ENCODE data around the gene OSBPL3. TPM values are rescaled to one million over a fixed set of nuclear protein-coding genes. Genes with fewer than 3 reads are reported as not detected.

The OSBPL3 gene
- total RNA-seq, 1 experiment from 2014 or later, result 45.1 TPM

DNA sequence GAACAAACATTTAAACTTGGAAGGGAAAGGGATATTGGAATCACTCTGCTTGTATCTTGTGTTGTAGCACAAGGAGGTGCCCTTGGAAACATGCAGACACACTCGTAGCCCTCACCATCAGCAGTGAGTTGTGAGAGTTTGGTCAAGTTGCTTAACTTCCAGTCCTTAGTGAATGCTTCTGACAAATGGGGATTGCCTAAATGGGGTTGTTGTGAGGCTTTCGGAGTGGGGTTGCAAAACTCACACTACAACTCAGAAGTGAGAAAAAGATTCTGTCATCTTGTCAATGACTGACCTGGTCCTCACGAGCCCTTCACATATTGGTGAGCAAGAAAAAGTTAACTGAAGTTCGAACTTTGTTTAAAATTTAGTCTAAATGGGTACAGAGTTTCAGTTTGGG is 193.7 kb downstream of the OSBPL3 start:
- Histone ChIP-seq H3K4me3 (ENCODE audit: low read depth, low read length) (no peak overlapping the region), H3K36me3 (ENCODE audit: control insufficient read depth, insufficient read depth, low read length) (peaks cover 1% of the 10 kb centered on the region; the same call in 1 of the 2 replicates), H3K27me3 (replicated peaks; ENCODE audit: control insufficient read depth, insufficient read depth, low read length) (no peaks in the 10 kb centered on the region), H3K4me1 (peaks cover 20% of the 10 kb centered on the region; the same call in 1 of the 2 replicates), H3K9me3 (no peaks in the 10 kb centered on the region; the same call in 1 of the 2 replicates)
- CTCF ChIA-PET, result no interaction called here
- no peaks in the 10 kb centered on the region for H3K27me3 Mint-ChIP-seq (ENCODE audit: insufficient read depth, unreplicated experiment)
- H3K9me3 Mint-ChIP-seq (ENCODE audit: unreplicated experiment), result peaks cover 19% of the 10 kb centered on the region
- peaks cover 5% of the 10 kb centered on the region for H3K36me3 Mint-ChIP-seq (ENCODE audit: insufficient read depth, unreplicated experiment)
- no TSS peak for BruUV-seq (replicated peaks)
- POLR2A ChIA-PET, result no interaction called here
- intact Hi-C loops (cut with micrococcal nuclease; ENCODE audit: unreplicated experiment), result no loop called here
- H3K4me1 Mint-ChIP-seq (ENCODE audit: low read depth, unreplicated experiment), result peaks cover 8% of the 10 kb centered on the region
- H3K4me3 Mint-ChIP-seq (ENCODE audit: unreplicated experiment), result no peak overlapping the region
- TF ChIP-seq, protein P1, sequence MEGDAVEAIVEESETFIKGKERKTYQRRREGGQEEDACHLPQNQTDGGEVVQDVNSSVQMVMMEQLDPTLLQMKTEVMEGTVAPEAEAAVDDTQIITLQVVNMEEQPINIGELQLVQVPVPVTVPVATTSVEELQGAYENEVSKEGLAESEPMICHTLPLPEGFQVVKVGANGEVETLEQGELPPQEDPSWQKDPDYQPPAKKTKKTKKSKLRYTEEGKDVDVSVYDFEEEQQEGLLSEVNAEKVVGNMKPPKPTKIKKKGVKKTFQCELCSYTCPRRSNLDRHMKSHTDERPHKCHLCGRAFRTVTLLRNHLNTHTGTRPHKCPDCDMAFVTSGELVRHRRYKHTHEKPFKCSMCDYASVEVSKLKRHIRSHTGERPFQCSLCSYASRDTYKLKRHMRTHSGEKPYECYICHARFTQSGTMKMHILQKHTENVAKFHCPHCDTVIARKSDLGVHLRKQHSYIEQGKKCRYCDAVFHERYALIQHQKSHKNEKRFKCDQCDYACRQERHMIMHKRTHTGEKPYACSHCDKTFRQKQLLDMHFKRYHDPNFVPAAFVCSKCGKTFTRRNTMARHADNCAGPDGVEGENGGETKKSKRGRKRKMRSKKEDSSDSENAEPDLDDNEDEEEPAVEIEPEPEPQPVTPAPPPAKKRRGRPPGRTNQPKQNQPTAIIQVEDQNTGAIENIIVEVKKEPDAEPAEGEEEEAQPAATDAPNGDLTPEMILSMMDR (IDR thresholded peaks at IDR 0.05; ENCODE audit: insufficient read depth in 1 of 2, low read depth in 1 of 2, low read length in 1 of 2, severe bottlenecking in 1 of 2, unreplicated experiment in 1 of 2), result no peak
- no peak for DNase-seq
- H3K27ac Mint-ChIP-seq (ENCODE audit: unreplicated experiment), result no peak overlapping the region

DNA sequence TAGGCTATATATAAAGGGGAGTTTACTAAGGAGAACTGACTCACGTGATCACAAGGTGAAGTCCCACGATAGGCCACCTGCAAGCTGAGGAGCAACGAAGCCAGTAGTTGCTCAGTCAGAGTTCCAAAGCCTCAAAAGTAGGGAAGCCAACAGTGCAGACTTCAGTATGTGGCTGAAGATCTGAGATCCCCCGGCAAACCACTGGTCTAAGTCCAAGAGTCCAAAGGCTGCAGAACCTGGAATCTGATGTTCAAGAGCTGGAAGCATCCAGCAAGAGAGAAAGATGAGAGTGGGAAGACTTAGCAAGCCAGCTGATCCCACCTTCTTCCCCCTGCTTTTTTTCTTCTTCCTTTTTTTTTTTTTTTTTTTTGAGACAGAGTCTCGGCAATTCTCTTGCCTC is 195.7 kb downstream of the OSBPL3 start:
- H3K36me3 Mint-ChIP-seq (ENCODE audit: insufficient read depth, unreplicated experiment), result peaks cover 3% of the 10 kb centered on the region
- CTCF ChIA-PET, result no interaction called here

DNA sequence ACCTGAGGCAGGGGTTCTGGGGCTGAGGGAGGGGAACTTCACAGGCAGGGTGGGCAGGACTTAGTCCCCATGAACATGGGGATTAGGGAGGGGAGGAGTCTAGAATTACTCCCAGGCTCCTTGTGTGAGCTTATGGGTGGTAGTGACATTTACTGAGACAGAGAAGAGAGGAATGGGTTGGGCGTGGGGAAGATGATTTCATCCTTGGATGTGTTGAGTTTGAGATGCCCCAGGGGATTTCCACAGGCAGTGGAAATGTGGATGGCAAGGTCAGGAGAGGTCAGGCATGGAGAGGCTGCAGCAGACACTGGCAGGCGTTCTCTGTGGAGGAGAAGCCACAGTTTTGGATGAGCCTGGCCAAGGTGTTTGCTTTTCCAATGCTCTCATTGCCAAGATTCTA is 196.3 kb downstream of the OSBPL3 start:
- Mint-ChIP-seq H3K36me3 (ENCODE audit: insufficient read depth, unreplicated experiment) (no peaks in the 10 kb centered on the region), H3K27ac (ENCODE audit: unreplicated experiment) (no peak overlapping the region), H3K27me3 (ENCODE audit: insufficient read depth, unreplicated experiment) (no peaks in the 10 kb centered on the region), H3K4me1 (ENCODE audit: low read depth, unreplicated experiment) (no peaks in the 10 kb centered on the region), H3K9me3 (ENCODE audit: unreplicated experiment) (peaks cover 9% of the 10 kb centered on the region), H3K4me3 (ENCODE audit: unreplicated experiment) (no peak overlapping the region)
- TF ChIP-seq, protein P1 (IDR thresholded peaks at IDR 0.05; ENCODE audit: insufficient read depth in 1 of 2, low read depth in 1 of 2, low read length in 1 of 2, severe bottlenecking in 1 of 2, unreplicated experiment in 1 of 2), result no peak
- H3K36me3 ChIP-seq (ENCODE audit: control insufficient read depth, insufficient read depth, low read length), result no peaks in the 10 kb centered on the region
- ChIA-PET POLR2A (no interaction called here), CTCF (no interaction called here)
- no TSS peak for BruUV-seq (replicated peaks)
- H3K9me3 ChIP-seq, result no peaks in the 10 kb centered on the region; the same call in 1 of the 2 replicates
- H3K4me3 ChIP-seq (ENCODE audit: low read depth, low read length), result no peak overlapping the region
- intact Hi-C loops (cut with micrococcal nuclease; ENCODE audit: unreplicated experiment), result no loop called here
- no peaks in the 10 kb centered on the region for H3K27me3 ChIP-seq (replicated peaks; ENCODE audit: control insufficient read depth, insufficient read depth, low read length)
- peaks cover 8% of the 10 kb centered on the region; the same call in 1 of the 2 replicates for H3K4me1 ChIP-seq
- no peak for DNase-seq

More for the DNA sequence above, 195.7 kb downstream of the OSBPL3 start:
- Mint-ChIP-seq H3K27me3 (ENCODE audit: insufficient read depth, unreplicated experiment) (no peaks in the 10 kb centered on the region), H3K9me3 (ENCODE audit: unreplicated experiment) (peaks cover 14% of the 10 kb centered on the region), H3K4me1 (ENCODE audit: low read depth, unreplicated experiment) (peaks cover 4% of the 10 kb centered on the region), H3K4me3 (ENCODE audit: unreplicated experiment) (no peak overlapping the region), H3K27ac (ENCODE audit: unreplicated experiment) (no peak overlapping the region)
- Histone ChIP-seq H3K27me3 (replicated peaks; ENCODE audit: control insufficient read depth, insufficient read depth, low read length) (no peaks in the 10 kb centered on the region), H3K9me3 (no peaks in the 10 kb centered on the region; the same call in 1 of the 2 replicates), H3K4me3 (ENCODE audit: low read depth, low read length) (no peak overlapping the region), H3K4me1 (peaks cover 14% of the 10 kb centered on the region; the same call in 1 of the 2 replicates), H3K36me3 (ENCODE audit: control insufficient read depth, insufficient read depth, low read length) (no peaks in the 10 kb centered on the region)
- BruUV-seq (replicated peaks), result no TSS peak
- no peak for DNase-seq
- POLR2A ChIA-PET, result no interaction called here
- TF ChIP-seq, protein P1 (IDR thresholded peaks at IDR 0.05; ENCODE audit: insufficient read depth in 1 of 2, low read depth in 1 of 2, low read length in 1 of 2, severe bottlenecking in 1 of 2, unreplicated experiment in 1 of 2), result no peak
- intact Hi-C loops (cut with micrococcal nuclease; ENCODE audit: unreplicated experiment), result no loop called here
